SK-N-MC (cell line): Measurements from ENCODE around the gene OR56A4.
"Not testable (repeated sequence)": the region's sequence is repeated elsewhere in the genome, so short reads cannot be mapped to it uniquely, and the experiment has no call there.

Experiments
- DNase-seq: peaks from one replicate; pipeline ENCODE4 v3.0.0-alpha.2; 2011; ENCODE audit warnings: low read depth, low spot score
- H3K27ac ChIP-seq: fragments of 200-600 bp; sonication (generic); 2 replicates; pipeline ENCODE4 v1.5.1; 2016; ENCODE audit warnings: mixed run types
- H3K36me3 ChIP-seq: fragments of 200-600 bp; sonication (generic); 2 replicates; pipeline ENCODE4 v1.6.1; 2017; ENCODE audit warnings: antibody characterized with exemption, low read length, mixed read lengths; ENCODE audit not compliant: insufficient read depth
- H3K4me3 ChIP-seq: fragments of 200-600 bp; sonication (generic); 2 replicates; pipeline ENCODE4 v1.5.1; 2016
- H3K9ac ChIP-seq: fragments of 200-600 bp; sonication (generic); 2 replicates; pipeline ENCODE4 v1.8.0; 2017; ENCODE audit warnings: mixed run types, mixed read lengths; ENCODE audit not compliant: insufficient read length
- H3K9me3 ChIP-seq: fragments of 200-600 bp; sonication (generic); 2 replicates; pipeline ENCODE4 v1.6.1; 2017; ENCODE audit warnings: low read depth, mild to moderate bottlenecking, antibody characterized with exemption, low read length, moderate library complexity, mixed read lengths
- EZH2 ChIP-seq: fragments of 200-600 bp; sonication (generic); IDR thresholded peaks from one replicate; pipeline ENCODE4 v1.6.1; 2017; ENCODE audit warnings: antibody characterized with exemption
- FOXP2 ChIP-seq: optimal IDR thresholded peaks from 2 replicates; pipeline ENCODE3; 2011; ENCODE audit warnings: mild to moderate bottlenecking, moderate library complexity; ENCODE audit not compliant: insufficient read depth; ENCODE audit errors: extremely low read length, control extremely low read depth
- POLR2AphosphoS5 ChIP-seq: IDR thresholded peaks from 2 replicates; pipeline ENCODE4 v1.6.1; 2012; ENCODE audit warnings: mild to moderate bottlenecking, low read depth, low read length, borderline replicate concordance

The OR56A4 gene

GRCh38 chr11:5983443-5983842, 23.3 kb downstream of the OR56A4 start:
- TF ChIP-seq FOXP2 (no peak), POLR2AphosphoS5 (no peak), EZH2 (no peak)
- Histone ChIP-seq H3K36me3 (no peaks in the 10 kb centered on the region), H3K4me3 (no peak overlapping the region), H3K27ac (no peak overlapping the region), H3K9ac (no peak overlapping the region), H3K9me3 (no peaks in the 10 kb centered on the region)
- DNase-seq, result no peak

GRCh38 chr11:5973530-5973929, 33.2 kb downstream of the OR56A4 start:
- no peak overlapping the region for H3K27ac ChIP-seq
- no peak overlapping the region for H3K9ac ChIP-seq
- H3K4me3 ChIP-seq, result no peak overlapping the region
- H3K9me3 ChIP-seq, result no peaks in the 10 kb centered on the region
- no peak for DNase-seq
- TF ChIP-seq POLR2AphosphoS5, result no peak
- H3K36me3 ChIP-seq, result no peaks in the 10 kb centered on the region

GRCh38 chr11:5968394-5968793, 38.4 kb downstream of the OR56A4 start, which contains the start of gene OR56A5:
Gene OR56A5, minus strand, starts transcription at chr11:5968494. Its CDS starts 0 bp downstream, at chr11:5968494.
- Histone ChIP-seq H3K27ac (no peak within 1 kb of the TSS), H3K36me3 (no peaks in the 10 kb centered on the region), H3K9ac (no peak within 1 kb of the TSS), H3K4me3 (no peak within 1 kb of the TSS), H3K9me3 (no peaks in the 10 kb centered on the region)
- no peak for TF ChIP-seq POLR2AphosphoS5
- DNase-seq, result no peak

- no peak for DNase-seq
- no peak overlapping the region for H3K27ac ChIP-seq
- H3K36me3 ChIP-seq, result no peaks in the 10 kb centered on the region
- H3K9ac ChIP-seq, result no peak overlapping the region
- TF ChIP-seq POLR2AphosphoS5 (no peak), EZH2 (no peak), FOXP2 (no peak)
- no peaks in the 10 kb centered on the region for H3K9me3 ChIP-seq
- H3K4me3 ChIP-seq, result no peak overlapping the region
Observed at GRCh38 chr11:5967708-5968107, 39.0 kb downstream of the OR56A4 start.

- TF ChIP-seq POLR2AphosphoS5, result no peak
Observed at GRCh38 chr11:5966958-5967357, 39.8 kb downstream of the OR56A4 start.

GRCh38 chr11:5960704-5961320, 45.9 kb downstream of the OR56A4 start:
- H3K9ac ChIP-seq, H3K36me3 ChIP-seq, H3K4me3 ChIP-seq, H3K9me3 ChIP-seq, H3K27ac ChIP-seq, DNase-seq: not testable (repeated sequence)

More at GRCh38 chr11:5966958-5967357, 39.8 kb downstream of the OR56A4 start:
- Histone ChIP-seq H3K9me3 (no peaks in the 10 kb centered on the region), H3K27ac (no peak overlapping the region), H3K4me3 (no peak overlapping the region), H3K9ac (no peak overlapping the region), H3K36me3 (no peaks in the 10 kb centered on the region)
- no peak for DNase-seq

DNA sequence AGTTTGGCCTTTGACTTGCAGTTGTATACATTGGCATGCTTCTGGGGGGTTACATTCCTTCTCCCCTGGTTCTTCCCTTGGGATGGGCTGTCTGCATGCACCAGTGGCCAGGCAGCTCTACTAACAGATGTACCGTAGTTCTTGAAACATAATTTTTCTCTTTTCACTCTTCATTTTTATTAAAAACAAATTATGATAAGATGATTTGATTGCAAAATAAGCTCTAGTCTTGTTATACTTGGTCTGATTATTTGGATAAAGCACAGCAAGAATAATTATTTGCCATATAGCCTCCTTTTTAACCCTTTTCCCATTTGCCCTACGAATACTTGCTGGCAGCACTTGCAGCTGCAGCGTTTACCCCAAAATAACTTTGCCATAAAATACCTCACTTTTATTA, 51.2 kb downstream of the OR56A4 start:
- TF ChIP-seq POLR2AphosphoS5 (no peak), EZH2 (no peak), FOXP2 (no peak)

More for the DNA sequence above, 51.2 kb downstream of the OR56A4 start:
- H3K36me3 ChIP-seq, result no peaks in the 10 kb centered on the region
- no peak for DNase-seq
- no peaks in the 10 kb centered on the region for H3K9me3 ChIP-seq
- no peak overlapping the region for H3K27ac ChIP-seq
- H3K9ac ChIP-seq, result no peak overlapping the region
- H3K4me3 ChIP-seq, result no peak overlapping the region
